Measurements from ENCODE around the gene ZNF280B.
"Not testable (repeated sequence)": the region's sequence is repeated elsewhere in the genome, so short reads cannot be mapped to it uniquely, and the experiment has no call there.

Gene ZNF280B

GRCh38 chr22:22547226-22547625 lies 38.7 kb upstream of the ZNF280B start:
- H3K27ac Mint-ChIP-seq, result no peak overlapping the region

GRCh38 chr22:22546490-22546889 lies 37.9 kb upstream of the ZNF280B start:
- ATAC-seq, result no peak
- Mint-ChIP-seq H3K36me3 (ENCODE audit: low read depth) (no peaks in the 10 kb centered on the region), H3K4me3 (no peak overlapping the region)

More at GRCh38 chr22:22547226-22547625, 38.7 kb upstream of the ZNF280B start:
- ATAC-seq (no peak), DNase-seq (no peak)
- no peaks in the 10 kb centered on the region for H3K27me3 Mint-ChIP-seq
- H3K4me3 Mint-ChIP-seq, result no peak overlapping the region
- no peaks in the 10 kb centered on the region for H3K4me1 Mint-ChIP-seq
- no peaks in the 10 kb centered on the region for H3K9me3 Mint-ChIP-seq
- no peaks in the 10 kb centered on the region for H3K36me3 Mint-ChIP-seq (ENCODE audit: low read depth)

GRCh38 chr22:22545084-22545483 lies 36.5 kb upstream of the ZNF280B start:
- Mint-ChIP-seq H3K27ac (no peak overlapping the region), H3K9me3 (no peaks in the 10 kb centered on the region), H3K36me3 (ENCODE audit: low read depth) (no peaks in the 10 kb centered on the region), H3K4me3 (no peak overlapping the region), H3K27me3 (peaks cover 3% of the 10 kb centered on the region), H3K4me1 (no peaks in the 10 kb centered on the region)
- DNase-seq, result no peak
- no peak for ATAC-seq

More at GRCh38 chr22:22546490-22546889, 37.9 kb upstream of the ZNF280B start:
- no peak for DNase-seq
- Mint-ChIP-seq H3K4me1 (no peaks in the 10 kb centered on the region), H3K27me3 (no peaks in the 10 kb centered on the region), H3K9me3 (no peaks in the 10 kb centered on the region), H3K27ac (no peak overlapping the region)

- no peak overlapping the region for H3K27ac Mint-ChIP-seq
- no peaks in the 10 kb centered on the region for H3K9me3 Mint-ChIP-seq
- no peak overlapping the region for H3K4me3 Mint-ChIP-seq
- H3K36me3 Mint-ChIP-seq (ENCODE audit: low read depth), result no peaks in the 10 kb centered on the region
- peaks cover 3% of the 10 kb centered on the region for H3K27me3 Mint-ChIP-seq
- no peak for DNase-seq
- H3K4me1 Mint-ChIP-seq, result no peaks in the 10 kb centered on the region
- no peak for ATAC-seq
Measured at GRCh38 chr22:22538226-22538989, 29.9 kb upstream of the ZNF280B start.

- H3K4me1 Mint-ChIP-seq, result no peaks in the 10 kb centered on the region
- no peak for ATAC-seq
- H3K4me3 Mint-ChIP-seq, result no peak overlapping the region
- no peaks in the 10 kb centered on the region for H3K36me3 Mint-ChIP-seq (ENCODE audit: low read depth)
- no peak overlapping the region for H3K27ac Mint-ChIP-seq
- DNase-seq, result no peak
- H3K9me3 Mint-ChIP-seq, result no peaks in the 10 kb centered on the region
- H3K27me3 Mint-ChIP-seq, result peaks cover 3% of the 10 kb centered on the region
Measured at GRCh38 chr22:22536916-22537315, 28.4 kb upstream of the ZNF280B start.

GRCh38 chr22:22536515-22536914 lies 28.0 kb upstream of the ZNF280B start:
- no peak for DNase-seq
- Mint-ChIP-seq H3K4me1 (no peaks in the 10 kb centered on the region), H3K4me3 (no peak overlapping the region), H3K9me3 (no peaks in the 10 kb centered on the region), H3K36me3 (ENCODE audit: low read depth) (no peaks in the 10 kb centered on the region), H3K27ac (no peak overlapping the region), H3K27me3 (peaks cover 3% of the 10 kb centered on the region)
- no peak for ATAC-seq

- H3K9me3 Mint-ChIP-seq, result no peaks in the 10 kb centered on the region
- DNase-seq (no peak), ATAC-seq (no peak)
- H3K4me3 Mint-ChIP-seq, result no peak overlapping the region
- no peak overlapping the region for H3K27ac Mint-ChIP-seq
- no peaks in the 10 kb centered on the region for H3K4me1 Mint-ChIP-seq
- H3K27me3 Mint-ChIP-seq, result peaks cover 3% of the 10 kb centered on the region
- no peaks in the 10 kb centered on the region for H3K36me3 Mint-ChIP-seq (ENCODE audit: low read depth)
Measured at GRCh38 chr22:22535662-22536061, 27.1 kb upstream of the ZNF280B start.

GRCh38 chr22:22534604-22535415 lies 26.3 kb upstream of the ZNF280B start:
- no peaks in the 10 kb centered on the region for H3K36me3 Mint-ChIP-seq (ENCODE audit: low read depth)
- DNase-seq (no peak), ATAC-seq (no peak)
- H3K27ac Mint-ChIP-seq, result no peak overlapping the region
- H3K4me1 Mint-ChIP-seq, result no peaks in the 10 kb centered on the region
- H3K4me3 Mint-ChIP-seq, result no peak overlapping the region
- no peaks in the 10 kb centered on the region for H3K27me3 Mint-ChIP-seq
- H3K9me3 Mint-ChIP-seq, result no peaks in the 10 kb centered on the region

- Mint-ChIP-seq H3K27ac (no peak overlapping the region), H3K9me3 (no peaks in the 10 kb centered on the region), H3K27me3 (no peaks in the 10 kb centered on the region), H3K4me1 (no peaks in the 10 kb centered on the region), H3K36me3 (ENCODE audit: low read depth) (no peaks in the 10 kb centered on the region), H3K4me3 (no peak overlapping the region)
- DNase-seq (no peak), ATAC-seq (no peak)
Measured at GRCh38 chr22:22533863-22534262, 25.3 kb upstream of the ZNF280B start.

- DNase-seq (no peak), ATAC-seq (no peak)
- no peak overlapping the region for H3K27ac Mint-ChIP-seq
- no peak overlapping the region for H3K4me3 Mint-ChIP-seq
- H3K27me3 Mint-ChIP-seq, result no peaks in the 10 kb centered on the region
- no peaks in the 10 kb centered on the region for H3K9me3 Mint-ChIP-seq
- no peaks in the 10 kb centered on the region for H3K4me1 Mint-ChIP-seq
- no peaks in the 10 kb centered on the region for H3K36me3 Mint-ChIP-seq (ENCODE audit: low read depth)
Measured at GRCh38 chr22:22533417-22533816, 24.9 kb upstream of the ZNF280B start.

GRCh38 chr22:22532547-22533071 lies 24.1 kb upstream of the ZNF280B start:
- H3K9me3 Mint-ChIP-seq; H3K4me1 Mint-ChIP-seq; H3K36me3 Mint-ChIP-seq (ENCODE audit: low read depth); H3K27ac Mint-ChIP-seq; H3K27me3 Mint-ChIP-seq; H3K4me3 Mint-ChIP-seq; DNase-seq; ATAC-seq: not testable (repeated sequence)

GRCh38 chr22:22531770-22532546 lies 23.4 kb upstream of the ZNF280B start:
- Mint-ChIP-seq H3K36me3 (ENCODE audit: low read depth) (no peaks in the 10 kb centered on the region), H3K4me1 (no peaks in the 10 kb centered on the region), H3K9me3 (no peaks in the 10 kb centered on the region), H3K4me3 (no peak overlapping the region), H3K27ac (no peak overlapping the region), H3K27me3 (peaks cover 3% of the 10 kb centered on the region)
- no peak for ATAC-seq
- no peak for DNase-seq

GRCh38 chr22:22528780-22529179 lies 20.2 kb upstream of the ZNF280B start:
- Mint-ChIP-seq H3K27ac (no peak overlapping the region), H3K4me1 (no peaks in the 10 kb centered on the region), H3K9me3 (no peaks in the 10 kb centered on the region), H3K4me3 (no peak overlapping the region), H3K36me3 (ENCODE audit: low read depth) (no peaks in the 10 kb centered on the region), H3K27me3 (peaks cover 8% of the 10 kb centered on the region)
- no peak for DNase-seq
- ATAC-seq, result no peak

- peaks cover 11% of the 10 kb centered on the region for H3K27me3 Mint-ChIP-seq
- no peak overlapping the region for H3K4me3 Mint-ChIP-seq
- ATAC-seq (no peak), DNase-seq (no peak)
- H3K9me3 Mint-ChIP-seq, result no peaks in the 10 kb centered on the region
- no peaks in the 10 kb centered on the region for H3K36me3 Mint-ChIP-seq (ENCODE audit: low read depth)
- no peak overlapping the region for H3K27ac Mint-ChIP-seq
- H3K4me1 Mint-ChIP-seq, result no peaks in the 10 kb centered on the region
Measured at GRCh38 chr22:22527312-22527711, 18.8 kb upstream of the ZNF280B start.

Measured in activated naive CD8-positive, alpha-beta T cell treated with anti-CD3 and anti-CD28 coated beads, Interleukin-2, amount 50 U/mL, for 24 hours (primary cell).